Endothelial cell (in vitro differentiated cells): Measurements from ENCODE around the gene SERPINH1. TPM values are rescaled to one million over a fixed set of nuclear protein-coding genes. Genes with fewer than 3 reads are reported as not detected.

Experiments
- DNase-seq: peaks from one replicate; pipeline ENCODE4 v3.0.0; 2021; ENCODE audit warnings: low spot score
- H3K27ac Mint-ChIP-seq: one replicate; pipeline ENCODE4 v1.8.0; 2021; ENCODE audit warnings: mixed read lengths, inconsistent platforms; ENCODE audit not compliant: unreplicated experiment
- H3K27me3 Mint-ChIP-seq: one replicate; pipeline ENCODE4 v1.8.0; 2021; ENCODE audit warnings: mild to moderate bottlenecking, moderate library complexity, mixed read lengths, inconsistent platforms; ENCODE audit not compliant: unreplicated experiment
- H3K36me3 Mint-ChIP-seq: one replicate; pipeline ENCODE4 v1.8.0; 2021; ENCODE audit warnings: mild to moderate bottlenecking, low read depth, mixed read lengths, inconsistent platforms; ENCODE audit not compliant: unreplicated experiment
- H3K4me1 Mint-ChIP-seq: one replicate; pipeline ENCODE4 v1.8.0; 2021; ENCODE audit warnings: mild to moderate bottlenecking, mixed read lengths, inconsistent platforms; ENCODE audit not compliant: unreplicated experiment
- H3K4me3 Mint-ChIP-seq: one replicate; pipeline ENCODE4 v1.8.0; 2021; ENCODE audit warnings: mild to moderate bottlenecking, mixed read lengths, inconsistent platforms; ENCODE audit not compliant: unreplicated experiment
- H3K9me3 Mint-ChIP-seq: one replicate; pipeline ENCODE4 v1.8.0; 2021; ENCODE audit warnings: mixed read lengths, inconsistent platforms; ENCODE audit not compliant: unreplicated experiment
- CTCF ChIP-seq: fragments of 200-600 bp; sonication (generic); IDR thresholded peaks from one replicate; pipeline ENCODE4 v1.5.0; 2021; ENCODE audit warnings: antibody characterized with exemption; ENCODE audit not compliant: unreplicated experiment
- total RNA-seq: library from RNA; stranded (reverse); fragmentation: NEBNext Ultra II Directional; extraction: Animal tissue kit (Norgen Biotek cat#: 25700); gene quantifications from one replicate; pipeline ENCODE4 v1.2.1, GENCODE V29; 2021; ENCODE audit not compliant: unreplicated experiment

The SERPINH1 gene
- total RNA-seq, 1 donor from 2014 or later = 449 TPM

- peaks cover 1% of the 10 kb centered on the region for H3K36me3 Mint-ChIP-seq
- no peak for DNase-seq
- TF ChIP-seq CTCF = no peak
- H3K9me3 Mint-ChIP-seq = no peaks in the 10 kb centered on the region
- peak overlapping the region; percentile 79 for H3K4me3 Mint-ChIP-seq
- no peak overlapping the region for H3K27ac Mint-ChIP-seq
- H3K27me3 Mint-ChIP-seq = peaks cover 25% of the 10 kb centered on the region
- peaks cover 62% of the 10 kb centered on the region for H3K4me1 Mint-ChIP-seq
Observed at GRCh38 chr11:75560644-75561043, 1.4 kb upstream of the SERPINH1 start.

GRCh38 chr11:75561426-75562047, 516 bp upstream of the SERPINH1 start:
- H3K4me1 Mint-ChIP-seq = peaks cover 63% of the 10 kb centered on the region
- H3K27me3 Mint-ChIP-seq = peaks cover 25% of the 10 kb centered on the region
- DNase-seq = no peak
- no peak for TF ChIP-seq CTCF
- peak overlapping the region; percentile 88 for H3K27ac Mint-ChIP-seq
- peaks cover 5% of the 10 kb centered on the region for H3K36me3 Mint-ChIP-seq
- peak overlapping the region; percentile 91 for H3K4me3 Mint-ChIP-seq
- no peaks in the 10 kb centered on the region for H3K9me3 Mint-ChIP-seq

- TF ChIP-seq CTCF = no peak
- H3K27ac Mint-ChIP-seq = peak overlapping the region; percentile 99
Observed at GRCh38 chr11:75562836-75563484, 907 bp downstream of the SERPINH1 start.

GRCh38 chr11:75563501-75563977, 1.5 kb downstream of the SERPINH1 start:
- Mint-ChIP-seq H3K27me3 (peaks cover 22% of the 10 kb centered on the region), H3K36me3 (peaks cover 10% of the 10 kb centered on the region), H3K4me3 (peak overlapping the region; percentile 99), H3K27ac (peak overlapping the region; percentile 99), H3K4me1 (peaks cover 55% of the 10 kb centered on the region), H3K9me3 (no peaks in the 10 kb centered on the region)
- TF ChIP-seq CTCF = no peak
- DNase-seq = no peak

More at GRCh38 chr11:75562836-75563484, 907 bp downstream of the SERPINH1 start:
- Mint-ChIP-seq H3K4me3 (peak overlapping the region; percentile 99), H3K9me3 (no peaks in the 10 kb centered on the region), H3K36me3 (peaks cover 5% of the 10 kb centered on the region), H3K27me3 (peaks cover 25% of the 10 kb centered on the region), H3K4me1 (peaks cover 55% of the 10 kb centered on the region)
- peak; percentile 67 for DNase-seq

GRCh38 chr11:75563978-75564552, 2.0 kb downstream of the SERPINH1 start:
- Mint-ChIP-seq H3K27me3 (peaks cover 21% of the 10 kb centered on the region), H3K36me3 (peaks cover 15% of the 10 kb centered on the region), H3K9me3 (no peaks in the 10 kb centered on the region), H3K4me1 (peaks cover 54% of the 10 kb centered on the region), H3K4me3 (peak overlapping the region; percentile 99), H3K27ac (peak overlapping the region; percentile 99)
- peak; percentile 74 for DNase-seq
- TF ChIP-seq CTCF = peak; percentile 59
